ENCODE results near the gene KIAA1671.

DNA sequence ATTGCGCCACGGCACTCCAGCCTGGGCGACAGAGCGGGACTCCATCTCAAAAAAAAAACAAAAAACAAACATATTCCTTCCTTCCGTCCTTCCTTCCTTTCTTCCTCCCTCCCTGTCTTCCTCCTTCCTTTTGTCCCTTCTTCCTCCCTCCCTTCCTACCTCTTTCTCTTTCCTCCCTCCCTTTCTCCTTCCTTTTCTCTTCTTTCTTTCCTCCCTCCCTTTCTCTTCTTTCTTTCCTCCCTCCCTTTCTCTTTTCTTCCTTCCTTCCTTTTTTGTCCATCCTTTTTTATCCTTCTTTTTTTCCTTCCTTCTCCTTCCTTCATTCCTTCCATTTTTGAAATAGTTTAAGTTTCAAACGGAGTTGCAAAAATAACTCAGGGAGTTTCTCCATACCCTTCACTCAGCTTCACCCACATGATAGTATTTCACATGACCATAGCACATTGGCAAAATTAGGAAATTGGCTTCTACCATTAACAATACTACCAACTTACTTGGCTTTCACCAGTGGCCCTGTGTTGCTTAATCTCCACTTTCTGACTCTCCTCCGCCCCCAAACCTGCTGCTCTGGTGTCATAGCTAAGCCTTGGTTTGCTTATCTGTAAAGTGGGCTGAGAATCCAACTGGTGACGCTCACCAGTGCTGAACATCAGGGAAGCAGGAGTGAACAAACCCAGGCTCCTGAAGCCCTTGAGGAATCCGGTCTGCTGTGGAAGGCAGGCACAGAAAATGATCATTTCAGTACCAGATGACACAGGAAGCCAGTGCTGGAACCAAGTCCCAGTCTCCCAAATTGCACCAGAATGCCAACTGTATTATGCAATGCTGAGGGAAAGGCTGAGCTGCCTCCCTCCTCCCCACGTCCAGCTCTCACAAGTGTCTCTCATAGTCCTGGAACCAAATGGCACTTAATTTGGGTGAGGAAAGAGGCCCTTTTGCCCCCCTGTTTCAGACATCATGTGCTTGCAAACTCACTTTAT, 229.9 kb downstream of the KIAA1671 start:
- TF ChIP-seq, protein P1, sequence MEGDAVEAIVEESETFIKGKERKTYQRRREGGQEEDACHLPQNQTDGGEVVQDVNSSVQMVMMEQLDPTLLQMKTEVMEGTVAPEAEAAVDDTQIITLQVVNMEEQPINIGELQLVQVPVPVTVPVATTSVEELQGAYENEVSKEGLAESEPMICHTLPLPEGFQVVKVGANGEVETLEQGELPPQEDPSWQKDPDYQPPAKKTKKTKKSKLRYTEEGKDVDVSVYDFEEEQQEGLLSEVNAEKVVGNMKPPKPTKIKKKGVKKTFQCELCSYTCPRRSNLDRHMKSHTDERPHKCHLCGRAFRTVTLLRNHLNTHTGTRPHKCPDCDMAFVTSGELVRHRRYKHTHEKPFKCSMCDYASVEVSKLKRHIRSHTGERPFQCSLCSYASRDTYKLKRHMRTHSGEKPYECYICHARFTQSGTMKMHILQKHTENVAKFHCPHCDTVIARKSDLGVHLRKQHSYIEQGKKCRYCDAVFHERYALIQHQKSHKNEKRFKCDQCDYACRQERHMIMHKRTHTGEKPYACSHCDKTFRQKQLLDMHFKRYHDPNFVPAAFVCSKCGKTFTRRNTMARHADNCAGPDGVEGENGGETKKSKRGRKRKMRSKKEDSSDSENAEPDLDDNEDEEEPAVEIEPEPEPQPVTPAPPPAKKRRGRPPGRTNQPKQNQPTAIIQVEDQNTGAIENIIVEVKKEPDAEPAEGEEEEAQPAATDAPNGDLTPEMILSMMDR (IDR thresholded peaks at IDR 0.05): no peak
- TF ChIP-seq EZH2 (IDR thresholded peaks at IDR 0.05; ENCODE audit: borderline replicate concordance, insufficient read depth, low read depth, low read length, poor library complexity, severe bottlenecking): no peak
